Measurements from ENCODE around the gene FSCB.
"Not testable (repeated sequence)": the region's sequence is repeated elsewhere in the genome, so short reads cannot be mapped to it uniquely, and the experiment has no call there.

The FSCB gene

DNA sequence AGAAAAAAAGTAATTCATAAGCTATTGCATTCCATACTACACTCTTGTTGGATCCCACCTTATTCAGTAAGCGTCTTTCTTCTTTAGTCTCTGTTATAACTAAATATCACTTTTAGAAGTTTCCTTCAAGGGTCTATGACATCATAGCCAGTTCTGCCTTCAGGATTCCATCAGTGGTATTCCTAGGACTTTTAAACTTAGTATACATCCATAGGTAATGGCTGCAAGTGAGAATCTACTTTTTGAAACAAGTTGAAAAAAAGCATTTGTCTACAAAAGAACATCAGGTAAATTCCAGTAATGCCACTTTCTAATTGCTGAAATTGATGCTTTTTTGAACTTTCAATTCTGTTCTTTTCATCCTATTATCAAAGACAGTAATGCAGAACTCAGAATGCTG is at the start of gene FSCB:
FSCB (minus strand) TSS at position 101 of the 400 bp plus-strand sequence. CDS start 296 bp downstream, outside the sequence.
- no peak for DNase-seq

GRCh38 chr14:44531658-44532057 is 24.6 kb upstream of the FSCB start:
- DNase-seq: no peak

DNA sequence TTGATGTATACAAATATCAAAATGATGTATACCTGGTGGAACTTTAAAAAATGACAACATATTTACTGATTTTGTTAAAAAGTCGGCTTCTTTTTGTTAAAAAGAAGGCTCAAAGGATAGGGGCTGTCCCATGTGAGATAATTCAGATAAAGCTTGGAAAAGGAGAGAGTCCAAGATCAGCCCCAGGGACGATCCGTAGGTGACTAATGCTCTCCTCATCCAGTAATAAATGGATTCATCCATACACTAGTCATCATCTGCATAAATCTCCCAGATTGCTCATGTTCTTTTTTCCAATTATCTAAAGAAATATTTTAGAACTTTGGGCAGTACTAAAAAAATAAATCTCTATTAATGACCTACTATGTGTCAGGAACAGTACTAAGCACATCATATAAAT is 23.4 kb upstream of the FSCB start:
- no peak for DNase-seq

GRCh38 chr14:44529026-44529425 is 21.9 kb upstream of the FSCB start:
- DNase-seq: no peak

DNA sequence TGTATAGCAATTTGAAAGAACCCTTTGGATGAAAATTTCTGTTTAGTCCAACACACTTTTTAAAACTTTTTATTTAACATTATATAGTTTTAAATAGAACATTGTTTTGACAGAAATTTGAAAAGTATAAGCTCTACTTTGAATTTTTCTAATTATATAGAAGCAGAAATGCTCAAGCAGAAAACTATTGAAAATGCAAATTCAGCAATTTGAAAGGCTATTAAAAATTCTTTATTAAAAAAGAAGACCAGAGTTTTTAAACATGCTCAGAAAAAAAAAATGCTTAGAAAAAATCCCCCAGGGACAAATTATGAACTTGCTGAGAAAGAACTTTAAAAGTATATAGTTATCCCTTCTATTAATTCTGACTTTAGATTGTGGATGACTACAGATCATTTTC is 21.1 kb upstream of the FSCB start:
- no peak for DNase-seq

GRCh38 chr14:44525237-44525636 is 18.2 kb upstream of the FSCB start:
- DNase-seq: no peak

DNA sequence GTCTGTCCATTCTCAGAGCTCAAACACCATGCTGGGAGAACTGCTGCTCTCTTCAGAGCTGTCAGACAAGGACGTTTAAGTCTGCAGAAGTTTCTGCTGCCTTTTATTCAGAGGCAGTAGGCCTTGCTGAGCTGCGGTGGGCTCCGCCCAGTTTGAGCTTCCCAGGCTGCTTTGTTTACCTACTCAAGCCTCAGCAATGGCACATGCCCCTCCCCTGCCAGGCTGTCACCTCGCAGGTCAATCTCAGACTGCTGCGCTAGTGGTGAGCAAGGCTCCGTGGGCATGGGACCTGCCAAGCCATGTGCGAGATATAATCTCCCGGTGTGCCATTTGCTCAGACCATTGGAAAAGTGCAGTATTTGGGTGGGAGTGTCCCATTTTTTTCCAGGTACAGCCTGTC is 8.6 kb upstream of the FSCB start:
- DNase-seq: not testable (repeated sequence)

- no peak for DNase-seq
Observed at GRCh38 chr14:44508834-44509233, 1.8 kb upstream of the FSCB start.

GRCh38 chr14:44505588-44505987 is 1.5 kb downstream of the FSCB start:
- no peak for DNase-seq

DNA sequence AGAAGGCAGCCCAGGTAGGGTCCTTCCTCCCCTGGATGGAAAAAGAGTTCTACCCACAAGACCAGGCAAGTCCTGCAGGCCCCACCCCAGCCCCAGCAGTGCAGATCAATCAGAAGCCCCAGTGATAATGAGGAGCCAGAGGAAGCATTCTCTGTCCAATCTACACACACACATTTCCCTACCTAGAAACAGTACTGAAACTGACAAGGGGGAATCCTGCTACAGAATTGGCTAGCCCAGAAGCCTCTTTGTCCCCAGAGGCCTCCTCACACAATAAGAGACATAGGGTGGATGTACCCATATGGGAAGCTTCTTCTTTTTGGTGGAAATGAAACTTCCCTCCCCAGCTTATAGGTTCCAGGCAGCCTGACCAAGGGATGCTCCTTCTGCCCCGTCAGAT is 9.9 kb downstream of the FSCB start:
- no peak for DNase-seq

- DNase-seq: no peak
Observed at GRCh38 chr14:44494137-44494536, 12.9 kb downstream of the FSCB start.

DNA sequence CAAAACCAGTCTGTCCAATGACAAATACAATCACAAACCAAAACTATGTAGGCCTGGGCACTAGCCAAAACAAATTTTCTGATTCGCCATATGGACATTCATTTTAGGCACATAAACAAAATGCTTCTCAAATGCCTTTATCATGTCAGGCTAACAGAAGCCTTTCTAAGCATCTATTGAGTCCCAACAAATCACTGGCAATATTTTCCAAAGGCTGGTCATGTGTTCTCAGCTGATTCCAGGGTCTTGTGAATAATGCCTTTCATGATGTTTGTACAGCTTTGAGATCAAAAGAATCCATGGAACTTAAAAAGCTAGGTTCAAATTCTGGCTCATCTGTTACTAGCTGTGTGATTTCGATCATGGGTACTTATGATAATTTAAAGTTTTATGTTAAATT is 16.1 kb downstream of the FSCB start:
- DNase-seq: no peak

GRCh38 chr14:44477953-44478352 is 29.1 kb downstream of the FSCB start:
- DNase-seq: no peak

DNA sequence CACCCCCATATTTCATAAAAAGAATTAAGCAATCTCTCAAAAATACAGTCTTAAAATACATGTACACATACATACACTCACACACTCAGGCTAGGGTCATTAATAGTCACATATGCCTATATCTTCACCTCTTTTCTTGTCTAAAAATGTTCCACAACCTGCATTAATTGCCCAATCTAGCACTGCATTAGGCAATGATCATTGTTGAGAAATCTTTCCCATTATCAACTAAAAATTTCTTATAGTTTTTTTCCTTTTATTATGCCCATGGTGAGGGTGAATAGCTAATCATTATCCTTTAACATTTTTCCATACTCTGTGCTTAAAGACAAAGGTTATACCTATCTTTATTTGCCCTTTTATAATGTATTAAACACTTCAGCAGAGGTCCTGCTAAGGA is 38.3 kb downstream of the FSCB start:
- no peak for DNase-seq

- no peak for DNase-seq
Observed at GRCh38 chr14:44463356-44464004, 43.6 kb downstream of the FSCB start.

DNA sequence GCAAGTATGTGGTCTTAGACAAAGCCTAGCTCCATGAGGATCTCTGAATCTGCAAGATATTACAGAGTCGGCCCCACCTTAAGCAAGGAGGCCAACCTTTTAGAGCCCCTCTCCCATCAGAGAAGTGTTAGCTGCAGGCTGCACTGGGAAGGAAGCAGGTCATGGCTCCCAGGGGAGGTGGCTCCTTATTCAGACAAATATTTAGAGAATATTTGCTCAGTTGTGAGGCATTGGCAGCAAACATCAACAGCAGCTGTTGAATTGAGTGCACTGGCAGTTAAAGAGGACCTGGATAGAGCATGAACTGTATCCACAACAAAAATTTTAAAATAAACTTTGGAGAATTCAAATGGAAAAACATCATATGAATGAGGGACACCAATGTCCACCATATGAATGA is 44.7 kb downstream of the FSCB start:
- DNase-seq: no peak

GRCh38 chr14:44461811-44462210 is 45.3 kb downstream of the FSCB start:
- no peak for DNase-seq
